HepG2 (cell line): ENCODE data around the gene AKR7A2. TPM values are rescaled to one million over a fixed set of nuclear protein-coding genes. Genes with fewer than 3 reads are reported as not detected.

Experiments used
- AKNA ChIP-seq: sonication (generic); formaldehyde crosslinking; IDR thresholded peaks from 2 replicates; pipeline ENCODE4 v1.4.0; 2020; ENCODE audit warnings: missing genetic modification reagents, borderline replicate concordance
- ARNTL ChIP-seq: sonication (generic); formaldehyde crosslinking; IDR thresholded peaks from 2 replicates; pipeline ENCODE4 v1.4.0; 2020; ENCODE audit warnings: mild to moderate bottlenecking, missing genetic modification reagents
- CCAR2 ChIP-seq: fragments of 200-400 bp; formaldehyde crosslinking; optimal IDR thresholded peaks from 2 replicates; pipeline ENCODE3; 2018; ENCODE audit warnings: low read depth, mild to moderate bottlenecking, low read length, moderate library complexity
- FOSL1 ChIP-seq: sonication (generic); formaldehyde crosslinking; IDR thresholded peaks from 2 replicates; pipeline ENCODE4 v1.9.0; 2021; ENCODE audit warnings: missing genetic modification reagents, borderline replicate concordance
- HMGA1 ChIP-seq: sonication (generic); formaldehyde crosslinking; conservative IDR thresholded peaks from 2 replicates; pipeline ENCODE4 v1.4.0; 2020; ENCODE audit warnings: missing genetic modification reagents
- KDM5B ChIP-seq: sonication (generic); formaldehyde crosslinking; IDR thresholded peaks from 2 replicates; pipeline ENCODE4 v1.4.0; 2020; ENCODE audit warnings: missing genetic modification reagents, mild to moderate bottlenecking, borderline replicate concordance
- MEF2D ChIP-seq: sonication (generic); formaldehyde crosslinking; IDR thresholded peaks from 2 replicates; pipeline ENCODE4 v1.5.1; 2020; ENCODE audit warnings: mild to moderate bottlenecking, missing genetic modification reagents
- MYPOP ChIP-seq: sonication (generic); formaldehyde crosslinking; IDR thresholded peaks from 2 replicates; pipeline ENCODE4 v1.8.1; 2023; ENCODE audit warnings: mild to moderate bottlenecking, moderate library complexity, missing genetic modification reagents
- PAWR ChIP-seq: sonication (generic); formaldehyde crosslinking; IDR thresholded peaks from 2 replicates; pipeline ENCODE4 v1.4.0; 2020; ENCODE audit warnings: missing genetic modification reagents, mild to moderate bottlenecking, borderline replicate concordance
- TP53 ChIP-seq: sonication (generic); formaldehyde crosslinking; conservative IDR thresholded peaks from 2 replicates; pipeline ENCODE4 v1.4.0; 2020; ENCODE audit warnings: missing genetic modification reagents
- ZHX1 ChIP-seq: sonication (generic); formaldehyde crosslinking; IDR thresholded peaks from 2 replicates; pipeline ENCODE4 v1.8.1; 2022; ENCODE audit warnings: low read depth, mild to moderate bottlenecking, missing genetic modification reagents
- ZNF329 ChIP-seq: sonication (generic); formaldehyde crosslinking; IDR thresholded peaks from 2 replicates; pipeline ENCODE4 v1.9.0; 2021; ENCODE audit warnings: low read depth, mild to moderate bottlenecking, missing genetic modification reagents
- ZNF512B ChIP-seq: sonication (generic); formaldehyde crosslinking; IDR thresholded peaks from 2 replicates; pipeline ENCODE4 v1.5.1; 2020; ENCODE audit warnings: missing genetic modification reagents, mild to moderate bottlenecking, borderline replicate concordance
- ZNF703 ChIP-seq: sonication (generic); formaldehyde crosslinking; IDR thresholded peaks from 2 replicates; pipeline ENCODE4 v1.5.1; 2020; ENCODE audit warnings: missing genetic modification reagents, mild to moderate bottlenecking, moderate library complexity, borderline replicate concordance
- ZZZ3 ChIP-seq: sonication (generic); formaldehyde crosslinking; IDR thresholded peaks from 2 replicates; pipeline ENCODE4 v1.4.0; 2020; ENCODE audit warnings: missing genetic modification reagents, mild to moderate bottlenecking, borderline replicate concordance
- polyA plus RNA-seq, 8 experiments: library from polyadenylated mRNA; depleted of rRNA in 3 of 8; stranded (reverse) in 7 of 8; unstranded in 1 of 8; fragments of >200 nt; fragmentation: Illumina TruSeq in 4 of 8; extraction: Trizol in 4 of 8; gene quantifications; 2 replicates each; pipeline versions ENCODE4 v1.2.1 to v1.2.3, GENCODE V29; 2011 to 2016; ENCODE audit warnings: low read depth in 4 of 8, missing spikeins in 1 of 8, mixed read lengths in 1 of 8; ENCODE audit not compliant: insufficient read depth in 1 of 8
- total RNA-seq, 5 experiments: library from RNA; depleted of rRNA; stranded (reverse); fragments of >200 nt; fragmentation: Illumina TruSeq; extraction: Trizol; gene quantifications; 2 replicates each; pipeline ENCODE4 v1.2.3, GENCODE V29; 2016; ENCODE audit warnings: low read depth in 1 of 5

Gene AKR7A2
- total and polyA plus RNA-seq, 2 of the 13 experiments (the other 11 are each of a cell fraction or from before 2014, with no cell fraction given): 45.2 to 75.6 TPM

- TF ChIP-seq HMGA1 (CRISPR knock-in tag) (no peak), ZHX1 (CRISPR knock-in tag) (0 out of 2 replicates have a peak, but pooled peaks have one; percentile 40), ZNF512B (CRISPR knock-in tag) (no peak), ARNTL (CRISPR knock-in tag) (peak; percentile 57; the same call in 1 of the 2 replicates), PAWR (no peak), ZNF329 (CRISPR knock-in tag) (peak; percentile 55; the same call in 1 of the 2 replicates), AKNA (CRISPR knock-in tag) (peak; percentile 67; the same call in 1 of the 2 replicates), MYPOP (CRISPR knock-in tag) (0 out of 2 replicates have a peak, but pooled peaks have one; percentile 64), MEF2D (CRISPR knock-in tag) (0 out of 2 replicates have a peak, but pooled peaks have one; percentile 37), KDM5B (CRISPR knock-in tag) (0 out of 2 replicates have a peak, but pooled peaks have one; percentile 14), ZNF703 (CRISPR knock-in tag) (0 out of 2 replicates have a peak, but pooled peaks have one; percentile 66), FOSL1 (CRISPR knock-in tag) (0 out of 2 replicates have a peak, but pooled peaks have one; percentile 21), ZZZ3 (0 out of 2 replicates have a peak, but pooled peaks have one; percentile 82), TP53 (CRISPR knock-in tag) (0 out of 2 replicates have a peak, but pooled peaks have one; percentile 57), CCAR2 (no peak)
Measured at GRCh38 chr1:19311931-19312781, at the start of gene AKR7A2, which contains the start of gene SLC66A1 (continued).
